Heart left ventricle (tissue), 16 donors: ENCODE measurements around the gene SSR1. TPM values are rescaled to one million over a fixed set of nuclear protein-coding genes. Genes with fewer than 3 reads are reported as not detected.
"Not testable (repeated sequence)": the region's sequence is repeated elsewhere in the genome, so short reads cannot be mapped to it uniquely, and the experiment has no call there.

Experiments used
- ATAC-seq, 4 donors: fragments of 200-7000 bp; cut with Tn5 transposase; one replicate each; pipeline ENCODE4 v1.9.1; 2020 to 2022; ENCODE audit warnings: moderate library complexity in 4 of 4, mild to moderate bottlenecking in 3 of 4, moderate number of reproducible peaks in 1 of 4
- DNase-seq, 5 donors: peaks; one replicate each; pipeline ENCODE4 v3.0.0-alpha.2; 2020
- H3K27ac ChIP-seq, 12 donors: fragments of 200-600 bp; sonication (generic) in 4 of 12; one replicate each; pipeline versions ENCODE4 v1.5.0 to v1.8.0; 2016 to 2022; ENCODE audit warnings: mild to moderate bottlenecking in 2 of 12
- H3K27me3 ChIP-seq, 9 donors: fragments of 200-600 bp; sonication (generic) in 2 of 9; one replicate each; pipeline versions ENCODE4 v1.5.1 to v1.8.0; 2016 to 2022; ENCODE audit warnings: mild to moderate bottlenecking in 3 of 9
- H3K36me3 ChIP-seq, 9 donors: fragments of 200-600 bp; sonication (generic) in 2 of 9; one replicate each; pipeline versions ENCODE4 v1.5.0 to v1.8.0; 2018 to 2022; ENCODE audit warnings: mild to moderate bottlenecking in 2 of 9
- H3K4me1 ChIP-seq, 12 donors: fragments of 200-600 bp; sonication (generic) in 4 of 12; one replicate each; pipeline versions ENCODE4 v1.5.0 to v1.8.0; 2016 to 2022; ENCODE audit warnings: mild to moderate bottlenecking in 3 of 12
- H3K4me3 ChIP-seq, 12 donors: fragments of 200-600 bp; sonication (generic) in 4 of 12; one replicate each; pipeline versions ENCODE4 v1.5.0 to v1.8.0; 2017 to 2022; ENCODE audit warnings: mild to moderate bottlenecking in 9 of 12, moderate library complexity in 4 of 12
- H3K9me3 ChIP-seq, 12 donors: fragments of 200-600 bp; sonication (generic) in 4 of 12; one replicate each; pipeline versions ENCODE4 v1.5.0 to v1.8.0; 2016 to 2022; ENCODE audit warnings: mild to moderate bottlenecking in 1 of 12
- POLR2A ChIP-seq, 2 donors: fragments of 450-650 bp; IDR thresholded peaks; one replicate each; pipeline ENCODE4 v1.6.1; 2017; ENCODE audit warnings: antibody characterized with exemption in 2 of 2, mild to moderate bottlenecking in 2 of 2, moderate library complexity in 2 of 2
- WGBS, 4 donors: extraction: QIAGEN DNeasy Blood & Tissue Kit in 2 of 4; methylation state at CpG; one replicate each; pipeline versions ENCODE4 v1.1.5 to v1.1.7; 2013 to 2018; 5-methylcytosine and 5-hydroxymethylcytosine counted together
- intact Hi-C, 10 donors: fragments of 100-400 bp; cut with DNase I; formaldehyde crosslinking; loops; one replicate each; pipeline versions ENCODE4 v1.11.1 to v1.14.2; 2022
- polyA plus RNA-seq, 2 donors: library from polyadenylated mRNA; stranded (reverse); fragments of 200-250 nt; gene quantifications; one replicate each; pipeline ENCODE4 v1.2.3, GENCODE V29; 2013
- total RNA-seq, 9 donors: library from RNA; depleted of rRNA in 2 of 9; stranded (reverse); fragments of >200 nt in 2 of 9; fragmentation: NEBNext Ultra II Directional in 3 of 9; extraction: Animal tissue kit (Norgen Biotek cat#: 25700) in 3 of 9; gene quantifications; one replicate each; pipeline versions ENCODE4 v1.1.0 to v1.2.4, GENCODE V29; 2016 to 2023
- TF ChIP-seq, protein P1 (sequence below), 12 donors: fragments of 200-600 bp; sonication (generic) in 4 of 12; IDR thresholded peaks; one replicate each; pipeline versions ENCODE4 v1.5.0 to v1.8.0; 2018 to 2022; ENCODE audit warnings: antibody characterized with exemption in 12 of 12, mild to moderate bottlenecking in 5 of 12
- donor health status: ischemic (EF 13 %, LVEDD 7.1; RV severe dilation, severe dysfunction).
- donor health status: healthy with polysubstance abuse.
- donor health status: DM: no; HTN: yes; CAD: no.
- donor health status: DM: no; HTN: no; CAD: no.
- donor health status: ischemic (EF 25% LVEDD 6.9; RV normal size, moderate dysfunction).
- donor health status: ischemic (EF 25% LVEDD 5.7; RV mildly dilated, moderate dysfunction).
- donor health status: healthy.
- donor health status: DM: yes; HTN: yes; CAD: no.
- donor health status: ischemic (EF 35%, LVEDD 5.7; RV mildly dilated, moderate dysfunction).
- donor health status: nonischemic (EF 11% LVEDD 7.7; RV severe dilation, severe dysfunction).
- donor health status: DM: yes; HTN: yes; CAD: no.
- donor health status: PGD.
- donor health status: ischemic (EF 29% LVEDD 5.4; RV normal size, mild dysfunction).
- donor health status: nonischemic (EF 23%, LVEDD 6.1; RV moderate dilation, normal function).

The SSR1 gene
- total and polyA plus RNA-seq, 11 donors = 8.6 to 106 (median 67.9) TPM

DNA sequence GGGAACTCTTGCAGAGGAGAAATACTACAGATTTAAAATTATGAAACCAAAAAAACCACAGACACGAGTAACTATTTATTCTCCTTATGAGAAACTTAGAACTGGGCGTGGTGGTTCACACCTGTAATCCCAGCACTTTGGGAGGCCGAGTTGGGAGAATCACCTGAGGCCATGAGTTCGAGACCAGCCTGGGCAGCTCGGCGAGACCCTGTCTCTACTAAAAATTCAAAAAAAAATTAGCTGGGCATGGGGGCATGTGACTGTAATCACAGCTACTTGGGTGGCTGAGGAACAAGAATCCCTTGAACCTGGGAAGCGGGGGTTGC is 36.8 kb downstream of the SSR1 start:
- Histone ChIP-seq H3K4me3 (no peak overlapping the region), H3K36me3 (peaks cover 0 to 5% (median 0%) of the 10 kb centered on the region in 9 donors), H3K9me3 (no peaks in the 10 kb centered on the region), H3K4me1 (peaks cover 0 to 17% (median 0%) of the 10 kb centered on the region in 12 donors), H3K27ac (no peak overlapping the region), H3K27me3 (no peaks in the 10 kb centered on the region)
- WGBS, 4 donors = 61 to 73% (median 65%) methylated on average over 7 of the region's 7 CpGs
- intact Hi-C loops = loop anchor here in 9 of 10 donors (1.0 to 5.0 kb wide), 4 partner anchors 111 to 341 kb away; partner anchors contain the start of genes CAGE1 (in 3 of the 9) and RIOK1 (in 3 of the 9)
- no peak for TF ChIP-seq POLR2A (IDR thresholded peaks at IDR 0.05)
- TF ChIP-seq, protein P1, sequence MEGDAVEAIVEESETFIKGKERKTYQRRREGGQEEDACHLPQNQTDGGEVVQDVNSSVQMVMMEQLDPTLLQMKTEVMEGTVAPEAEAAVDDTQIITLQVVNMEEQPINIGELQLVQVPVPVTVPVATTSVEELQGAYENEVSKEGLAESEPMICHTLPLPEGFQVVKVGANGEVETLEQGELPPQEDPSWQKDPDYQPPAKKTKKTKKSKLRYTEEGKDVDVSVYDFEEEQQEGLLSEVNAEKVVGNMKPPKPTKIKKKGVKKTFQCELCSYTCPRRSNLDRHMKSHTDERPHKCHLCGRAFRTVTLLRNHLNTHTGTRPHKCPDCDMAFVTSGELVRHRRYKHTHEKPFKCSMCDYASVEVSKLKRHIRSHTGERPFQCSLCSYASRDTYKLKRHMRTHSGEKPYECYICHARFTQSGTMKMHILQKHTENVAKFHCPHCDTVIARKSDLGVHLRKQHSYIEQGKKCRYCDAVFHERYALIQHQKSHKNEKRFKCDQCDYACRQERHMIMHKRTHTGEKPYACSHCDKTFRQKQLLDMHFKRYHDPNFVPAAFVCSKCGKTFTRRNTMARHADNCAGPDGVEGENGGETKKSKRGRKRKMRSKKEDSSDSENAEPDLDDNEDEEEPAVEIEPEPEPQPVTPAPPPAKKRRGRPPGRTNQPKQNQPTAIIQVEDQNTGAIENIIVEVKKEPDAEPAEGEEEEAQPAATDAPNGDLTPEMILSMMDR (IDR thresholded peaks at IDR 0.05) = peak in 1 of 12 donors; percentile 1
- no peak for ATAC-seq
- no peak for DNase-seq

GRCh38 chr6:7274525-7274924 is 38.5 kb downstream of the SSR1 start:
- WGBS, 4 donors = 80 to 90% (median 87%) methylated on average over 8 of the region's 8 CpGs
- peaks cover 0 to 17% (median 0%) of the 10 kb centered on the region in 12 donors for H3K4me1 ChIP-seq
- H3K36me3 ChIP-seq, intact Hi-C loops, H3K4me3 ChIP-seq, H3K27ac ChIP-seq, DNase-seq, ATAC-seq, H3K27me3 ChIP-seq, H3K9me3 ChIP-seq: not testable (repeated sequence)

- H3K27me3 ChIP-seq = no peaks in the 10 kb centered on the region
- H3K36me3 ChIP-seq = no peaks in the 10 kb centered on the region
- 57 to 76% (median 67%) methylated on average over 7 to 10 of the region's 10 CpGs for WGBS, 4 donors
- H3K9me3 ChIP-seq = no peaks in the 10 kb centered on the region
- intact Hi-C loops = no loop called here
- H3K4me3 ChIP-seq = no peak overlapping the region
- no peak for TF ChIP-seq POLR2A (IDR thresholded peaks at IDR 0.05)
- TF ChIP-seq, protein P1 (IDR thresholded peaks at IDR 0.05) = no peak
- ATAC-seq (no peak), DNase-seq (no peak)
- peaks cover 0 to 13% (median 0%) of the 10 kb centered on the region in 12 donors for H3K4me1 ChIP-seq
- no peak overlapping the region for H3K27ac ChIP-seq
These were observed 39.3 kb downstream of the SSR1 start for GRCh38 chr6:7273709-7274108.

DNA sequence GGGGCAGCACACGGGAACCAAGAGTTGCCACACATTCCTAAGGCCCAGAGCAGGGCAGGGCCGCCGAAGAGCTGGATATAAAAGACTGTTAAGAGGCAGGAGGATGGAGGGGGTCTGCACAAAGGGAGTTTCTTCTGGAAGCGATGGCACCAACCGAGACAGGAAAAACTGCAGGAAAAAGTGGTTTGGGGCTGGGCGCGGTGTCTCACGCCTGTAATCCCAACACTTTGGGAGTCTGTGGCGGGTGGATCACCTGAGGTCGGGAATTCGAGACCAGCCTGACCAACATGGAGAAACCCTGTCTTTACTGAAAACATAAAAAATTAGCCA is 41.8 kb downstream of the SSR1 start:
- Histone ChIP-seq H3K27me3 (no peaks in the 10 kb centered on the region), H3K36me3 (no peaks in the 10 kb centered on the region), H3K9me3 (peaks cover 0 to 2% (median 0%) of the 10 kb centered on the region in 12 donors), H3K4me3 (no peak overlapping the region), H3K4me1 (peaks cover 0 to 20% (median 0%) of the 10 kb centered on the region in 12 donors), H3K27ac (no peak overlapping the region)
- DNase-seq (no peak), ATAC-seq (no peak)
- TF ChIP-seq POLR2A (IDR thresholded peaks at IDR 0.05) = no peak
- TF ChIP-seq, protein P1 (IDR thresholded peaks at IDR 0.05) = no peak
- intact Hi-C loops = no loop called here
- 73 to 91% (median 84%) methylated on average over 11 of the region's 11 CpGs for WGBS, 4 donors
